ENCODE data around the gene PTGDR.

PTGDR gene

DNA sequence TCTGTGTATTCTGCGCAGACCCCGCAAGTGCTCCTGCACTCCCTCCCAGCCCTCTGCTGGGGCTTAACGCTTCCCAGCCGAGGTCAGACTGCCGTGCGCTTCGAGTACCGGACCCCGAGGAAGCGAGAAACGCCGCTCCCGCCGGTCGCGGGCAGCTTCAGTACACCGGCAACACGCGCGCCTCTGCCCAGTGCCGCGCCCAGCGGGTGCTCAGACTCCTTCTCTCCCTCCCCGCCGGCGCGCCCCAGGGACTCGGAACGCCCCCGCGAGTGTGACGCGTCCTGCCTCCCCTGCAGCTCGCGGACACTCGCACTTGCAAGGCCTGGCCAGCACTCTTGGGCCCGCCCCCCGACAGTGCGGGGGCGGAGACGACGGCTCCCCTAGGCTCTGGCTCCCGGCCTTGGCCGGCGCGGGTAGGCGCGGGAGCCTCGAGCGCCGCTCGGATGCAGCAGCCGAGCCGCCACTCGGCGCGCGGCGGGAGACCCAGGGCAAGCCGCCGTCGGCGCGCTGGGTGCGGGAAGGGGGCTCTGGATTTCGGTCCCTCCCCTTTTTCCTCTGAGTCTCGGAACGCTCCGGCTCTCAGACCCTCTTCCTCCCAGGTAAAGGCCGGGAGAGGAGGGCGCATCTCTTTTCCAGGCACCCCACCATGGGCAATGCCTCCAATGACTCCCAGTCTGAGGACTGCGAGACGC, 46.6 kb downstream of the PTGDR start, which contains the start of gene PTGER2:
TSS of gene PTGER2 (plus strand) at position 410 of the 692 bp plus-strand sequence. CDS start at position 647, 237 bp downstream.
- DNase-seq = peak; percentile 46

- no peak for DNase-seq
Observed at GRCh38 chr14:52314595-52315354, 47.3 kb downstream of the PTGDR start.

GRCh38 chr14:52315355-52315718, 47.8 kb downstream of the PTGDR start:
- DNase-seq = no peak

- DNase-seq = no peak
Observed at GRCh38 chr14:52318062-52318461, 50.6 kb downstream of the PTGDR start.

DNA sequence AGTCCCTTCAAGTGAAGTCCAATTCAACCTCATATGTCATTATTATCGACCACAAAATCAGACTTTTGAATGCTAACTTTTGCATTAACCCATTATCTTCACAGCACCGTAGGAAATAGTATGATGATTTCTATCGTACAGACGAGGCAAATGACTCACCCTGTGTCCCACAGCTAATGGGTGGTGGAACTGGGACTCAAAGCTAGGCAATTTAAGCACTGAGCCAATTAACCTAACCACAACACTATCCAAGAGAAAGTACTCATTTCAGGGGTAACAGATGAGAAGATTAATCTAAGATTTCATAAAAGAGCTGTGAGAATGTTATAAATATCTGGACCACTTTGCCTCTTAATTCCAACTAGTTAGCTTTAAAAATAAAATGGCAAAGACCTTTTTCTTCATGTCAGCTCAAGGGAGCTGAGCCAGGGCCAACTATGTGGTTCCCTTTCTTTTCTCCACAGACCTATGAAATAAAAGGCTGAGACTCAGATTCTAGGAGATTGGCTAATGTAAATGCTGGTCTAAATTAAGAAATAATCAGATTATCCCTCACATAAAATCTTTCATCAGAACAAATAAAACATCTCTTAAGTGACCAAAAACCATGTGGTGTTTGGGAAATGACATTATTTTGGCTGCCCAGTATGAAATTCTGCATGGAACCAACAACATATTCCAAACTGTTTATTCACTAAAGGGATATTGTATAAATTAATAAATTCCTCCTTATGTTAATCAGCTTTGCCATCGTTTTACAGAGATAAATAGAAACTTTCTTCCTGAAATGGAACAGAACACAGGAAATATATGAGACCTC, 51.5 kb downstream of the PTGDR start:
- DNase-seq = no peak

- no peak for DNase-seq
Observed at GRCh38 chr14:52319919-52320318, 52.4 kb downstream of the PTGDR start.

- no peak for DNase-seq
Observed at GRCh38 chr14:52325126-52325525, 57.6 kb downstream of the PTGDR start.

DNA sequence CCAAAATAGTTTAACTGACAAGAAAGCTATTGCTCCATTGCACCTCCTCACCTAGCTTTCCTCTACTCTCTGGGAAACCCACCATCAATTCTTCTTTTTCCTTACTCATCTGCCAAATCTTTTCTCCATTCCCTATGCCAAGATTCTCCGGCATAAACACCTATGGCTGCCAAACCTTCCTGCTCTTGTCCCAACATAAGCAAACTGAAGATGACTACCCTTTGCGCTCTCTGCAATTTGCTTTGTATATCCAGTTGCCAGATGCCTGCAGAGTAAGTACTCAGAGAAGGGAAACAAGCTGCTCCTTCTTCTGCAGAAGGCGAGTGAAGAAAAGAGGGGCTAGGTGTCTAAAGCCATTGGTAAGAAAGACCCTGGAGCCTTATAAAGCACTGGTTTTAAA, 58.1 kb downstream of the PTGDR start:
- no peak for DNase-seq

Data from NCI-H1436 (cell line).